ENCODE results near the gene TRIM68. TPM values are rescaled to one million over a fixed set of nuclear protein-coding genes. Genes with fewer than 3 reads are reported as not detected.

Gene TRIM68
- polyA plus RNA-seq, 1 donor (not counting 4 experiments of a cell fraction or from before 2014, with no cell fraction given) = 6.5 TPM

DNA sequence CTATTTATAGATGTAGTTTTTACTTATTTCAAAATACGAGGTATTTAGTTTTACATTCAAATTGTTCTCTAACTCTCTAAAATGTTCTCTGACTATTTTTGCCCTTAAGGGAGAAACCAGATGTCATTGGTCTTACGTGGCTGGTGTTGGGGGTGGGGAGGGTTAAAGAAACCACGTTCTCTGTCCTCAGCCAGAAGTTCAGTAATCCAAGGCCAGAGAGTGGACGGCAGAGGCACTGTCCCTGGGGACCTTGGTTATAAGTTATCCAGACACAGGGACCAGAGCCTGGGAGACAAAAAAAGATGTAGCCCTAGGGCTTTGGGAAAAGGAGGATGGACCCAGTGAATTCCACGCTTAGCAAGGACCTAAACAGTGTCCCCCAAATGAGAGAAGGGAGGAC is 35.0 kb upstream of the TRIM68 start:
- Histone ChIP-seq H3K9ac (ENCODE audit: control insufficient read depth, extremely low read depth, insufficient read depth, low read length) (no peak overlapping the region), H3K27ac (ENCODE audit: control insufficient read depth, insufficient read depth, low read length) (no peak overlapping the region), H3K9me3 (ENCODE audit: control insufficient read depth, low read depth, low read length) (no peaks in the 10 kb centered on the region), H3K4me1 (ENCODE audit: control insufficient read depth, extremely low read depth, insufficient read depth, low read length) (no peaks in the 10 kb centered on the region), H2AFZ (ENCODE audit: control insufficient read depth, low read length) (no peak overlapping the region), H4K20me1 (ENCODE audit: control insufficient read depth, extremely low read depth, insufficient read depth, low read length) (no peaks in the 10 kb centered on the region), H3K79me2 (ENCODE audit: control insufficient read depth, insufficient read depth, low read length) (no peaks in the 10 kb centered on the region), H3K27me3 (ENCODE audit: control insufficient read depth, extremely low read depth, insufficient read depth, low read length) (no peaks in the 10 kb centered on the region), H3K36me3 (ENCODE audit: control insufficient read depth in 2 of 2, extremely low read depth in 1 of 2, insufficient read depth in 2 of 2, low read length in 2 of 2) (no peaks in the 10 kb centered on the region), H3K4me2 (ENCODE audit: control insufficient read depth, extremely low read depth, insufficient read depth, low read depth, low read length) (no peak overlapping the region), H3K9me1 (ENCODE audit: control insufficient read depth, extremely low read depth, insufficient read depth, low read length) (no peaks in the 10 kb centered on the region), H3K4me3 (ENCODE audit: control insufficient read depth in 2 of 3, extremely low read depth in 1 of 3, insufficient read depth in 2 of 3, low read depth in 1 of 3, low read length in 3 of 3) (no peak overlapping the region)
- TF ChIP-seq, protein P1, sequence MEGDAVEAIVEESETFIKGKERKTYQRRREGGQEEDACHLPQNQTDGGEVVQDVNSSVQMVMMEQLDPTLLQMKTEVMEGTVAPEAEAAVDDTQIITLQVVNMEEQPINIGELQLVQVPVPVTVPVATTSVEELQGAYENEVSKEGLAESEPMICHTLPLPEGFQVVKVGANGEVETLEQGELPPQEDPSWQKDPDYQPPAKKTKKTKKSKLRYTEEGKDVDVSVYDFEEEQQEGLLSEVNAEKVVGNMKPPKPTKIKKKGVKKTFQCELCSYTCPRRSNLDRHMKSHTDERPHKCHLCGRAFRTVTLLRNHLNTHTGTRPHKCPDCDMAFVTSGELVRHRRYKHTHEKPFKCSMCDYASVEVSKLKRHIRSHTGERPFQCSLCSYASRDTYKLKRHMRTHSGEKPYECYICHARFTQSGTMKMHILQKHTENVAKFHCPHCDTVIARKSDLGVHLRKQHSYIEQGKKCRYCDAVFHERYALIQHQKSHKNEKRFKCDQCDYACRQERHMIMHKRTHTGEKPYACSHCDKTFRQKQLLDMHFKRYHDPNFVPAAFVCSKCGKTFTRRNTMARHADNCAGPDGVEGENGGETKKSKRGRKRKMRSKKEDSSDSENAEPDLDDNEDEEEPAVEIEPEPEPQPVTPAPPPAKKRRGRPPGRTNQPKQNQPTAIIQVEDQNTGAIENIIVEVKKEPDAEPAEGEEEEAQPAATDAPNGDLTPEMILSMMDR (optimal IDR thresholded peaks at IDR 0.05 in 1 of 3, IDR thresholded peaks at IDR 0.05 in 1 of 3, conservative IDR thresholded peaks at IDR 0.05 in 1 of 3; ENCODE audit: extremely low read depth in 1 of 3, insufficient read depth in 2 of 3, low read length in 3 of 3) = no peak
- no peak for TF ChIP-seq EZH2 (IDR thresholded peaks at IDR 0.05; ENCODE audit: low read length)
- DNase-seq (ENCODE audit: low read depth, low spot score) (no peak), FAIRE-seq (no peak)
- dilution Hi-C loops (cut with MboI; ENCODE audit: extremely low pct_ligation_motif_present, low sequenced_read_pairs) = no loop called here

DNA sequence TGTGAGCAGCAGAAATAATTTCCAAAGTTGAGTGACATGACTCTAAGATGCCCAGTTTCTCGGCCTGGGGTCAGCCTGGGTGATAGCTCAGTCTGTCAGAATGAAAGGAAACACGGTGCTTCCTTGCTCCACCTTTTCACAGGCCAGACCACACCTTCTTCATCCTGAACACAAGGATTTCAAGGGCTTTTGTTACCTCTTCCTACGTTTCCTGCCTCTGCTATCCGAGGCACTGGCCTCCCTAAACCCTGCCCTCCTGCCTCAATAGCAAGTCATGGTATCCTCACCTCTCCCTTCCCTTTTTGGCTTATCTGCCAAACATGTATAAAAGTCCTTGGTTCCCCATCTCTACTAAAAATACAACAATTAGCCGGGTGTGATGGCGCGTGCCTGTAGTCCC is 34.0 kb upstream of the TRIM68 start:
- Histone ChIP-seq H4K20me1 (ENCODE audit: control insufficient read depth, extremely low read depth, insufficient read depth, low read length) (no peaks in the 10 kb centered on the region), H3K27me3 (ENCODE audit: control insufficient read depth, extremely low read depth, insufficient read depth, low read length) (peaks cover 6% of the 10 kb centered on the region), H3K4me3 (ENCODE audit: control insufficient read depth in 2 of 3, extremely low read depth in 1 of 3, insufficient read depth in 2 of 3, low read depth in 1 of 3, low read length in 3 of 3) (no peak overlapping the region), H3K9me1 (ENCODE audit: control insufficient read depth, extremely low read depth, insufficient read depth, low read length) (no peaks in the 10 kb centered on the region), H3K79me2 (ENCODE audit: control insufficient read depth, insufficient read depth, low read length) (no peaks in the 10 kb centered on the region), H2AFZ (ENCODE audit: control insufficient read depth, low read length) (no peak overlapping the region), H3K9ac (ENCODE audit: control insufficient read depth, extremely low read depth, insufficient read depth, low read length) (no peak overlapping the region), H3K9me3 (ENCODE audit: control insufficient read depth, low read depth, low read length) (no peaks in the 10 kb centered on the region), H3K4me2 (ENCODE audit: control insufficient read depth, extremely low read depth, insufficient read depth, low read depth, low read length) (no peak overlapping the region), H3K36me3 (ENCODE audit: control insufficient read depth in 2 of 2, extremely low read depth in 1 of 2, insufficient read depth in 2 of 2, low read length in 2 of 2) (no peaks in the 10 kb centered on the region), H3K27ac (ENCODE audit: control insufficient read depth, insufficient read depth, low read length) (no peak overlapping the region), H3K4me1 (ENCODE audit: control insufficient read depth, extremely low read depth, insufficient read depth, low read length) (no peaks in the 10 kb centered on the region)
- dilution Hi-C loops (cut with MboI; ENCODE audit: extremely low pct_ligation_motif_present, low sequenced_read_pairs) = no loop called here
- DNase-seq (ENCODE audit: low read depth, low spot score) = no peak
- FAIRE-seq = no peak
- TF ChIP-seq, protein P1 (optimal IDR thresholded peaks at IDR 0.05 in 1 of 3, IDR thresholded peaks at IDR 0.05 in 1 of 3, conservative IDR thresholded peaks at IDR 0.05 in 1 of 3; ENCODE audit: extremely low read depth in 1 of 3, insufficient read depth in 2 of 3, low read length in 3 of 3) = no peak
- no peak for TF ChIP-seq EZH2 (IDR thresholded peaks at IDR 0.05; ENCODE audit: low read length)
